Natural killer cell (primary cell): ENCODE measurements around the gene CIITA. TPM values are rescaled to one million over a fixed set of nuclear protein-coding genes. Genes with fewer than 3 reads are reported as not detected.

ENCODE experiments used
- ATAC-seq, 3 donors: fragments of 150-1000 bp in 2 of 3; fragments of 200-7000 bp in 1 of 3; cut with Tn5 transposase; 1 replicate in 1 of 3; 2 replicates in 2 of 3; pipeline ENCODE4 v1.10.0; 2021; ENCODE audit warnings: mild to moderate bottlenecking in 2 of 3, moderate library complexity in 2 of 3
- DNase-seq, 2 donors: peaks; one replicate each; pipeline versions ENCODE4 v3.0.0 to v3.0.0-alpha.2; 2013 to 2021; ENCODE audit warnings: mixed read lengths in 1 of 2
- H3K27ac ChIP-seq: one replicate; pipeline ENCODE4 v1.5.1; 2013; ENCODE audit warnings: mild to moderate bottlenecking, low read length
- H3K27me3 ChIP-seq: one replicate; pipeline ENCODE4 v1.6.1; 2013; ENCODE audit warnings: low read length; ENCODE audit not compliant: control insufficient read depth, insufficient read depth
- H3K36me3 ChIP-seq: one replicate; pipeline ENCODE4 v1.6.1; 2013; ENCODE audit warnings: low read length; ENCODE audit not compliant: control insufficient read depth, insufficient read depth
- H3K4me1 ChIP-seq: one replicate; pipeline ENCODE4 v1.6.1; 2013; ENCODE audit warnings: low read length; ENCODE audit not compliant: control insufficient read depth, insufficient read depth
- H3K4me3 ChIP-seq: one replicate; pipeline ENCODE4 v1.5.1; 2013; ENCODE audit warnings: low read length
- H3K9me3 ChIP-seq: one replicate; pipeline ENCODE4 v1.6.1; 2013; ENCODE audit warnings: low read length; ENCODE audit not compliant: control insufficient read depth, insufficient read depth
- H3K27ac Mint-ChIP-seq, 2 donors: one replicate each; pipeline ENCODE4 v1.8.0; 2022; ENCODE audit warnings: mild to moderate bottlenecking in 2 of 2, mixed read lengths in 2 of 2, moderate library complexity in 1 of 2
- H3K27me3 Mint-ChIP-seq, 2 donors: one replicate each; pipeline ENCODE4 v1.8.0; 2022; ENCODE audit warnings: low read depth in 2 of 2, mixed read lengths in 2 of 2
- H3K36me3 Mint-ChIP-seq: one replicate; pipeline ENCODE4 v1.8.0; 2022; ENCODE audit warnings: mixed read lengths
- H3K4me1 Mint-ChIP-seq, 2 donors: one replicate each; pipeline ENCODE4 v1.8.0; 2022; ENCODE audit warnings: mixed read lengths in 2 of 2
- H3K4me3 Mint-ChIP-seq: one replicate; pipeline ENCODE4 v1.8.0; 2022; ENCODE audit warnings: mild to moderate bottlenecking, moderate library complexity, mixed read lengths
- H3K9me3 Mint-ChIP-seq, 2 donors: one replicate each; pipeline ENCODE4 v1.8.0; 2022; ENCODE audit warnings: mixed read lengths in 2 of 2
- WGBS: methylation state at CpG from one replicate; pipeline ENCODE4 v1.1.7; 2013; ENCODE audit warnings: missing lambda C conversion rate; ENCODE audit not compliant: insufficient coverage; 5-methylcytosine and 5-hydroxymethylcytosine counted together
- intact Hi-C: fragments of 100-400 bp; cut with micrococcal nuclease; formaldehyde crosslinking; loops from one replicate; pipeline ENCODE4 v1.14.2; 2022
- total RNA-seq, 4 donors: library from RNA; stranded (reverse); fragments of 120-200 nt in 1 of 4; gene quantifications; one replicate each; pipeline versions ENCODE4 v1.2.3 to v1.2.4, GENCODE V29; 2013 to 2022
- TF ChIP-seq, protein P1 (sequence below): fragments of 200-600 bp; IDR thresholded peaks from one replicate; pipeline ENCODE4 v1.8.0; 2022; ENCODE audit warnings: antibody characterized with exemption

The CIITA gene
- total RNA-seq, 3 donors from 2014 or later (not counting 1 experiment from before 2014, with no cell fraction given): 11.5 to 17.7 (median 14.4) TPM

DNA sequence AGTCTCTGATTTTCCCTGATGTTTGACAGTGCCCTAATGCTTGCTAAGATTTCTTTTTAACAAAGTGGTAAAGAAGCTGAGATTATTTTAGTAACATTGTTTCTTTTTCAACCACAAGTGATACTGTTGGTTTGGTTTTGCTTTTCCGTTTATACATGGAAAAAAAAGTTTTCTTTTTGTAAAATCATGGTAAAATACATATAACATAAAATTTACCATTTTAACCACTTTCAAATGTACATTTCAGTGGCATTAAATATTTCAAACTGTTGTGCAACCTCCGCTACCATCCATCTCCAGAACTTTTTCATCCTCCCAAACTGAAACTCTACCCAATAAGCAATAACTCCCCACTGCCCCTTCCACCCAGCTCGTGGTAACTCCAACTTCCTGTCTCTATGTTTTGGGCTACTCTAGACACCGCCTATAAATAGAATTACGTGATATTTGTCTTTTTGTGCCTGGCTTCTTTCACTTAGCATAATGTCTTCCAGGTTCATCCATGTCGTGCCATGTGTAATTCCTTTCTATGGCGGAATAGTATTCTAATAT lies 4.6 kb downstream of the CIITA start:
- ATAC-seq: no peak
- DNase-seq: no peak
- Mint-ChIP-seq H3K36me3 (no peaks in the 10 kb centered on the region), H3K4me1 (peaks cover 51 to 63% of the 10 kb centered on the region in 2 donors), H3K4me3 (peak overlapping the region; percentile 28), H3K9me3 (no peaks in the 10 kb centered on the region), H3K27me3 (no peaks in the 10 kb centered on the region), H3K27ac (peak overlapping the region in 1 of 2 donors; percentile 54)
- no peaks in the 10 kb centered on the region for H3K9me3 ChIP-seq
- WGBS: 18% methylated on average over 5 of the region's 7 CpGs
- TF ChIP-seq, protein P1, sequence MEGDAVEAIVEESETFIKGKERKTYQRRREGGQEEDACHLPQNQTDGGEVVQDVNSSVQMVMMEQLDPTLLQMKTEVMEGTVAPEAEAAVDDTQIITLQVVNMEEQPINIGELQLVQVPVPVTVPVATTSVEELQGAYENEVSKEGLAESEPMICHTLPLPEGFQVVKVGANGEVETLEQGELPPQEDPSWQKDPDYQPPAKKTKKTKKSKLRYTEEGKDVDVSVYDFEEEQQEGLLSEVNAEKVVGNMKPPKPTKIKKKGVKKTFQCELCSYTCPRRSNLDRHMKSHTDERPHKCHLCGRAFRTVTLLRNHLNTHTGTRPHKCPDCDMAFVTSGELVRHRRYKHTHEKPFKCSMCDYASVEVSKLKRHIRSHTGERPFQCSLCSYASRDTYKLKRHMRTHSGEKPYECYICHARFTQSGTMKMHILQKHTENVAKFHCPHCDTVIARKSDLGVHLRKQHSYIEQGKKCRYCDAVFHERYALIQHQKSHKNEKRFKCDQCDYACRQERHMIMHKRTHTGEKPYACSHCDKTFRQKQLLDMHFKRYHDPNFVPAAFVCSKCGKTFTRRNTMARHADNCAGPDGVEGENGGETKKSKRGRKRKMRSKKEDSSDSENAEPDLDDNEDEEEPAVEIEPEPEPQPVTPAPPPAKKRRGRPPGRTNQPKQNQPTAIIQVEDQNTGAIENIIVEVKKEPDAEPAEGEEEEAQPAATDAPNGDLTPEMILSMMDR: no peak
- intact Hi-C loops: no loop called here
- H3K4me1 ChIP-seq: peaks cover 77% of the 10 kb centered on the region
- H3K27me3 ChIP-seq: no peaks in the 10 kb centered on the region
- H3K27ac ChIP-seq: no peak overlapping the region
- no peaks in the 10 kb centered on the region for H3K36me3 ChIP-seq
- no peak overlapping the region for H3K4me3 ChIP-seq

GRCh38 chr16:10883004-10883403 lies 6.0 kb downstream of the CIITA start:
- no peak overlapping the region for H3K27ac Mint-ChIP-seq

GRCh38 chr16:10885246-10885645 lies 8.2 kb downstream of the CIITA start:
- H3K4me3 Mint-ChIP-seq: no peak overlapping the region
- no peaks in the 10 kb centered on the region for H3K36me3 Mint-ChIP-seq
- DNase-seq (no peak), ATAC-seq (no peak)
- H3K9me3 ChIP-seq: no peaks in the 10 kb centered on the region
- TF ChIP-seq, protein P1: no peak
- H3K4me3 ChIP-seq: no peak overlapping the region
- WGBS: 54% methylated on average over 6 of the region's 6 CpGs
- H3K4me1 ChIP-seq: peaks cover 54% of the 10 kb centered on the region
- intact Hi-C loops: no loop called here
- no peaks in the 10 kb centered on the region for H3K27me3 ChIP-seq
- H3K9me3 Mint-ChIP-seq: no peaks in the 10 kb centered on the region
- H3K27ac Mint-ChIP-seq: no peak overlapping the region
- H3K27ac ChIP-seq: no peak overlapping the region
- no peaks in the 10 kb centered on the region for H3K27me3 Mint-ChIP-seq
- no peaks in the 10 kb centered on the region for H3K36me3 ChIP-seq
- peaks cover 28 to 38% of the 10 kb centered on the region in 2 donors for H3K4me1 Mint-ChIP-seq

More at GRCh38 chr16:10883004-10883403, 6.0 kb downstream of the CIITA start:
- Histone ChIP-seq H3K4me3 (no peak overlapping the region), H3K36me3 (no peaks in the 10 kb centered on the region), H3K27me3 (no peaks in the 10 kb centered on the region), H3K9me3 (no peaks in the 10 kb centered on the region), H3K4me1 (peaks cover 63% of the 10 kb centered on the region), H3K27ac (no peak overlapping the region)
- Mint-ChIP-seq H3K9me3 (no peaks in the 10 kb centered on the region), H3K4me3 (no peak overlapping the region), H3K36me3 (no peaks in the 10 kb centered on the region), H3K4me1 (peaks cover 36 to 54% of the 10 kb centered on the region in 2 donors), H3K27me3 (no peaks in the 10 kb centered on the region)
- ATAC-seq (no peak), DNase-seq (no peak)
- 100% methylated on average over 6 of the region's 7 CpGs for WGBS
- intact Hi-C loops: no loop called here
- TF ChIP-seq, protein P1: no peak
